HG03139 (cell line): Measurements from ENCODE around the gene MAP3K5.
"Not testable (repeated sequence)": the region's sequence is repeated elsewhere in the genome, so short reads cannot be mapped to it uniquely, and the experiment has no call there.

Experiments used
- ATAC-seq: cut with Tn5 transposase; IDR thresholded peaks from one replicate; pipeline ENCODE4 v1.9.1; 2021; ENCODE audit not compliant: unreplicated experiment

Gene MAP3K5

DNA sequence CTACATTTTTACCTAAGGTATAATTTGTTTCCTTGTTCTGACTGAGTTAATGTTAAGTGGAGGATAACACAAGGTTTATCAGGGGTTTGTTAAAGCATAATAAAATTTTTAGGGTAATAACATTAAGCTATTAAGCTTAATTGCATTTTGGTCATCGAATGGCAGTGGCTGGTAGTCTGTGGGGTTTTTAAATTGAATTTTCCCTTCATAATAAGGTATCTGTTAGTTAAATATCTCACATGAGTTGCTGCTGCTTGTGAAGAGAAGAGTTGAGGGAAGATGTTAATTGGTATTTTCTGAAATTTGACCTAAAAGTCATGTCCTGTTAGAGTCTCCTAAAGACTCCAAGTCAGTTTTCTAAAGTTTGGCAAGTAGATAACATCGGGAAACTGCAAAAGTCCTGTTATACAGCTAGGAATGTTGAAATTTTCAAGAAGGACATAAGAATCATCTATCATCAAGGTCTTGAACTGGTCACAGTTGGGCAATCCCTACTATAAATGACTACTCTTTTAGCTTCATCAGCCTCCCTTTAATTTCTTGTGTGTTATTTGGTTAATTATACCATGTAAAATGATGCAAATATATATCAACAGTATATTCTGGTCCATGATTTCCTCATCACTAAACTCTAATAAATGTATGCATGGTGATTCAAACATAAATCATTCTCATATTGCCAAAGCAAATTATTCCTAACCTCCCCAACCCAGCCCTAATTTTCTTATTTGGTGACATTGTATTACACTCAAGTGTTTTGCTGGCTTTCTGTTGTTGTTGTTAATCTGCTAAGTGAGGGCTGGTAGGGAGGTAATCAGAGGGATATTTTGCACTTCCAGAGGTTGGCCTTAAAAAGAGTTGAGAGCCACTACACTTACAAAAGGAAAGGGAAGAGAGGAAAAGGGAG, 64.0 kb downstream of the MAP3K5 start:
- no peak for ATAC-seq

DNA sequence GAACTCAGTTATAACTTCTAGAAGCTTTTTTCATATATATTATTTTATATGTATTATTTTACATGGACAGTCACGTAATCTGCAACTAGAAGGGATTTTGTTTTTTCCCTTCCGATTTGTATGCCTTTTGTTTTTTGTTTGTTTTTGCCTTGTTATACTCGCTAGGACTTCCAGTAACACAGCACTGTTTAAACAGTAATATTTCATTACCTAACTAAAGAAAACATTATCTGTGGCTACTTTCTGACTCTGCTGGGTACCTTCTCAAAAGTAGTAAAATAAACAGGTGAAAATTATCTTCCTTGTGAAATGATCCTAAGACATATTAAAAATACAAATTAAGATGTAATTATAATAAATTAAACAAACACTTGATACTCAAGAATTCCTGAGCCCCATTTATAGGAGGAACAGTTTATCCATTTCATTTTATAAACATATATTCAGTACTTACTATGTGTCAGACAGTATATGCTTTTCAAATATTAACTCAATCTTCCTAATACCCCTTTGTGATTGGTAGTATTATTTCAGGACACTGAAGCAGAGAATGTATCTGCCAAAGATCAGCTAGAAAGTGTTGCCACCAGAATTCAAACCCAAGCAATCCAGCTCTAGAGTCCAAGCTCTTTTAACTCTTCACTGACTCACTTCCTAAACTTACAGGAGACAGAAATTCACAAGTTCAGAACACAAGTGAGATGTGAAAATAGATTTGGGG, 65.3 kb downstream of the MAP3K5 start:
- no peak for ATAC-seq

DNA sequence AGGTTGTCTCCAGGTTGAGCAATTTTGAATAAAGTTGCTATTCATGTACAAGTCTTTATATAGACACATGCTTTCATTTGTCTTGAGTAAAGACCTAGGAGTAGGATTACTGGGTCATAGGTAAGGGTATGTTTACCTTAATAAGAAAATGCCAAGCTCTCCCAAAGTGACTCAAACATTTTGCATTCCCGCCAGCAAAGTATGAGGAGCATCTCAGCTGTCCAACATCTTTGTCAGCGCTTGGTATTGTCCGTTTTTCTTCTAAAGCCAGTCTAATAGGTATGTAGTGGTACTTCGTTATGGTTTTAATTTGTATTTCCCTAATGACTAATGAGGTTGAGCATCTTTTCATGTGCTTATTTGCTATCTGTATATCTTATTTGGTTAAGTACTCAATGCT, 67.2 kb downstream of the MAP3K5 start:
- ATAC-seq = no peak

DNA sequence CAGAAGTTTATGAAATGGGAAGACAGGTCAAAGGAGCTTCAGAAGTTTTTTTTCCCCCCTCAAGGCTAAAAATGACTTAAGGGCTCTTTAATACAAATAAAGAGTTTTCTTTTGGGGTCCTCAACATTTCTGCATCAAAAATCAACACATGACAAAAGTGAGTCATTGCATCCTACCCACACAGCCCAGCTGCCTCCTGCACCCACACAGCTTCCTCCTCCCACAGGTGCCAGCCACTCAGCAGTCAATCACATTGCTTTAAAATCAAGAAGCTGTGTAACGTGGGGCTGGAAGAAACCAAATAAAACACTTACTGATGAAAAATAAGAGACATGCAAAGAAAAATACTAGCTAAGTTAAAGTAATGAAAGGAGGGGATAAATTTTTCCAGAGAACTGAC, 68.5 kb downstream of the MAP3K5 start:
- peak; percentile 46 for ATAC-seq

DNA sequence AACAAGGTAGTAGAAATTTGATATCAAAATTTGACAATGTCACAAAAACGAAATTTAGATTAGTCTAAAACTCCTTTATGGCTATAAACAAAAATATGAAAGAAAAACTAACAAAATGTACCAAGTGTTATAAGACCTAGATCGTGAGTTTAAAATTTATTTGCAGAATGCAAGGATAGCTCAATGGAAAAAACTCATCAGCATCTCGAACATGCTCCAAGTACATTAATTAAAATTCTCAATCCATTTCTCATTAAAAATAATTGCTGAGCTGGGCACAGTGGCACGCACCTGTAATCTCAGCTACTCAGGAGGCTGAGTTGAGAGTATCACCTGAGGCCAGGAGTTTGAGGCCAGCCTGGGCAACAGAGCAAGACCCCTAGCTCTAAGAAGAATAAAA, 70.8 kb downstream of the MAP3K5 start:
- no peak for ATAC-seq

DNA sequence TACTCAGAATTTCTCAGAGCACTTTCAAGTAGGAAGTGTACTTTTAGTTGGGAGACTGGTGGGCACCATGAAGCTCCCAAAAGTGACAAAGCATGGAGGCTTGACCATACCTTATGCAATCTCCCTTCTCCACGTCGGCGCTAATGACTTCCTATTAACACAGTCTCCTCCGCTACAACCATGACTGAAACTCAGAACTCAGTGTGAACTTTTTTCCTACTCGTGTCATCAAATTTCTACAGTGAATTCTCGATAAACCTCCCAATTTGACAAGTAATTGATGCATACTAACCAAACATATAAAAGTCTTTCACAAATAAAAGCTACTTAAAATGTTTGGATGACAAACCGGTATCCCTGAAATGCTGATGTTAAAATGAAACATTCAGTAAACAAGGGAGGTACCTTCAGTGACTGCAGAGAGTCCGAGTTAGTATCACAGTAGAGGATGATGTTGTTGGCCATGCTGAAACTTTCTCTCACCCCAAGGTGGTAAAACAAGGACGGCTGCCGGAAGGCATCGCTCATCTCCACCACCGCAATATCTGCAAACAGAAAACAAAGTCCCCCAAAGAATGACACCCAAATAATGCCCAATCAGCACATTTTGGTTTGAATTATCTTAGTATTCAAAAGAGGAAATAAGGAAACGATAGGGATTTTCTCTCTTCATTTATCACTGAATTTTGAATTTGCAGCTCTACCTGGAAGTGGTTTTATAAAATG, 72.1 kb downstream of the MAP3K5 start:
- peak; percentile 34 for ATAC-seq

DNA sequence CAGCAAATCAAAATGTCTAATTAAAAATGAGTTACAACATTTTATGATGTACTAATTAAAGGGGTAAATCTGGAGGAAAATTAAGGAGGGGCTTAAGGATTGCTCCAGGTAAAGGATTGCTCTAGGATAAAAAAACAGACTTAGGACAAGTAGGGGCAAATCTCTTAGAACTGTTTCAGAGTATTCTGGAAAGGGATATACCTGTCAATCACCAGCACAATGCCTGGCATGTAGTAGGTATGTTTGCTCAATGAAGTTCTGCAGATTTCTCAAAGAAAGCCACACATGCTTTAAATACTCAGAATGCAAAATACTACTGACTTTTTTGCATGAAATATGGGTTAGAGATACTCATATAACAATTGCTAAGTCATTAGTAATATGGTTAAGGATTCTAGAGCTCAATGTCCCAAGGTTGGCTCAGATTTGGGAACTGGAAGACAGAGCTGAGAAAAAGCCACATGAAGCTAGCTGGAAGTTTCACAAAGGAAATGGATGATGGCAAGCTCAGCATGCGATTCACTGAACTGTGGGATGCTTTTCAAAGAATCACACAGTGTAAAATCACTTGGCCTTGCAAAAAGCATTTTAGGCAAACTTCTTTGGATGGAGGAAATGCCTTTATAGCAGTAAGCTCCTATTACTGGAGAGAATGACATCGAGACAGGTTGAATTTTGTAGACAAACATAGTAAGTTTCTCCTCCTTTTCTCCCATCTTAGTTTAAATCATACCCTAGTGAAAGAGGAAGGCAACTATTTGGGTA, 72.8 kb downstream of the MAP3K5 start:
- no peak for ATAC-seq

DNA sequence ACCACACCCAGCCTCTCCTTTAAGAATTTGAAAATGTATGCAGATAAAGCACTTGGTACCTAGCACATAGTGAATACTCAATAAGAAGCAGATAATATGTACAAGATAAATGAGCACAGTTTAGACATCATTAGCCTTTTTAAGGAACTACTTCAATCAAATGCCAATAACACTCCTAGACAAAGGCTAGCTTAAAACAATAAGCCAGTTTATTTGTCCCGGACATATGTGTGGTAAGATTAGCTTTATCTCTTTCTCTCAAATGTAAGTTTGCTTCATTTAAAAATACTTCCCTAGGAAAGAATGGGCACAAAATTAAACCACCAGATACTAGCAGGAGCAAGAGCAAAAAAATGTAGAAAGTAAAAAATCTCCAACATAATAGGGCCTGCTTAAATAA, 73.8 kb downstream of the MAP3K5 start:
- no peak for ATAC-seq

DNA sequence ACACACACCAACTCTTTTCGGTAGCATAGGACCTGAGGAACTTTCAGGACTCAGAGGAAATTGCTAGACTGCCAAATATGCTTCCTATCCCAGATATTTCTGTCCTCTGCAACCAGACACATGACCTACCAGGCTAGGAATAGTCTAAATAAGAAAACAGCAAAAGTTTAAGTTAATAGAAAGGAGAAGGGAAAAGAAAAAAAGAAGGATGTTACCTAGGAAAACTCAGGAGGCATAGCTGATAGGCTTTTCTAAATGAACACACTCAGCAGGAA, 74.6 kb downstream of the MAP3K5 start:
- peak; percentile 10 for ATAC-seq

DNA sequence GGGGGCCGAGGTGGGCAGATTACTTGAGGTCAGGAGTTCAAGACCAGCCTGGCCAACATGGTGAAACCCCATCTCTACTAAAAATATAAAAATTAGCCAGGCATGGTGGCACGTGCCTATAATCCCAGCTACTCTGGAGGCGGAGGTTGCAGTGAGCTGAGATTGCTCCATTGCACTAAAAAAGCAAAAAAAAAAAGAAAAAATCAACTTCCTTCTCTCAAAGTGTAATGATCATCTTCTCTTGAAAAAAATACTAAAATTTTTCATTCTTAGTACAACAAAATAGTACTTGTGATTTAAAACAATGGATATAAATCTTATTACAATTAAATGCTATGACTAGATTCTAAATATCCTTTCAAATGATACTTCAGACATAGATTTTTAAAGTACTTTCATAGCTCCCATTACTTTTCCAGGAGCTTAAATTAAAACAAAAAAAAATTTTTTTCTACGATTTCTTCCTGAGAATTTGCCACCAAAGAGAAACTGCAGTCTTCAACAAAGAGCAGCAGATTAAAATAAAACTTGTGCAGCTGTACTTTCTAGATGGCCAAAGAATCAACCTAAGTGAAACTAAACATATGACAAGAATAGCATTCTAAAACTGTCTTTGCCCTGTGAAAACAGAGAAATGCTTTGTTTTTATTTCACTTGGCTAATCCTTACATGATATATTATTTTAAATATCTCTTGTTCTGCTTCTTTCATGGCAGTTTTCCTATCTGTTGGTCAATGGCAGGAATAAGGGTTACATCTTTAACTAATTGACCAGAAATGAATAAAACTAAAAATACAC, 75.2 kb downstream of the MAP3K5 start:
- ATAC-seq = peak; percentile 38

DNA sequence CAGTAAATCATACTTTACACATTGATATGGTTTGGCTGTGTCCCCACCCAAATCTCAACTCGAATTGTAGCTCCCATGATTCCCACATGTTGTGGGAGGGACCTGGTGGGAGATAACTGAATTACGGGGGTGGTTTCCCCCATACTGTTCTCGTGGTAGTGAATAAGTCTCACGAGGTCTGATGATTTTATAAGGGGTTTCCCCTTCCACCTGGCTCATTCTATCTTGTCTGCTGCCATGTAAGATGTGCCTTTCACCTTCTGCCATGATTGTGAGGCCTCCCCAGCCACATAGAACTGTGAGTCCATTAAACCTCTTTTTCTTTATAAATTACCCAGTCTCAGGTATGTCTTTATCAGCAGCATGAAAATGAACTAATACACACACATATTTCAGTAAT, 79.6 kb downstream of the MAP3K5 start:
- ATAC-seq = not testable (repeated sequence)

DNA sequence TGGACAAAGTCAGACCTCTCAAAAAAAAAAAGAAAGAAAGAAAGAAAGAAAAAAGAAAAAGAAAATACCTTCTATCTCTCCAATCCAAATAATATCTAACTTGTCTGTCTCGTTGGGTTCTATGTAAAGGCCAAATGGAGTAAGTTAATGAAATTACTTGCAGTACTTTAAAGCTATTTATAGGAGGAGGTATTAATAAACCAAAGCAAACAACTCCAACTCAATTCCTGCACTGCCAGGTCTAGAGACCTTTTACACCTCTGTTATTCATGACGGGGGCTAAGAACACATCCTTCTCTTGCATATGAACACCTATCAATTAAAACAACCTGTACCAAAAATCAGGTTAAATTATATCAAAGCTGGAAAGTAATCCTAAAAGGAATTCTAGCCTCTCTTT, 80.6 kb downstream of the MAP3K5 start:
- no peak for ATAC-seq

DNA sequence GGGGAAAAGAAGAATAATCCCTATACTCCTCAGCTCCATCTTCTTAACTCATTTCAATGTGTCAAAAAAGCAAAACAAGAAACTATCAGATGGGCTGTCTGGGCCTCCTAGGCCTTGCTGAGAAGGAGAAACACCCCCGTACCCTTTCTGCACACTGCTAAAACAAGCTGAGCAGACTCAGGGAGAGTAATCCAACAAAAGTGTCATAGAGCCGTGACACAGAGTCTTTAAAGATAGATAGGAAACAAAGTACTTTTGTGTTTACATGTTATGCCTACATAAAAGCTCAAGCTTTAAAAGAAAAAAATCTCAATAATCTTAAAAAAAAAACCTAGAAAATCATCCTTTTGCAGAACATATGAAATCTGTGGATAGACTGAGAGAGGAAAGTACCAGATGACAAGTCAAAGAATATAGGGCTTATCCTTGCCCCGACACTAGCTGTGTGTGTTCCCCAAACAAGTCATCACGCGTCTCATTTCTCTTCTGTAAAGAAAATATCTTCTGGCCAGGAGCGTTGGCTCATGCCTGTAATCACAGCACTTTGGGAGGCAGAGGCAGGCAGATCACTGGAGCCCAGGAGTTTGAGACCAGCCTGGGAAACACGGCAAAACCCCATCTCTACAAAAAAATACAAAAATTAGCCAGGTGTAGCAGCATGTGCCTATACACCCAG, 81.3 kb downstream of the MAP3K5 start:
- ATAC-seq = no peak

DNA sequence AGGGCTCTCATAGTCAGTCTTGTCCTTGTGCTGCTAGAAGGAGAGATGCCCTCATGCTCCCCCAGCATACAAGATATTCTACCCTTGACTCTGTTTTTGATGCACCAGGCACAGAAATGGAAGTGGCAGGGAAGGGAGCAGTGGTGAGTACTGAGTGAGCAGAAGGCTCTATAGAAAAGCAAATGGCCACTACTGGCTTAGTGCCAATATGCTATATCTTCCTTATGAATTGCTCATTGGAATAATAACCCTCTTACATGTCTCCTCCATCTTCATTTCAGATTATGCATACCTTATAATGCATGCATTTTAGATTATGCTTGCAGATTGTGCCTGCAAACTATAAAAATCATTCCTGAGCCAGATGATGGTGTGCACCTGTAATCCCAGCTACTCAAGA, 82.8 kb downstream of the MAP3K5 start:
- no peak for ATAC-seq

DNA sequence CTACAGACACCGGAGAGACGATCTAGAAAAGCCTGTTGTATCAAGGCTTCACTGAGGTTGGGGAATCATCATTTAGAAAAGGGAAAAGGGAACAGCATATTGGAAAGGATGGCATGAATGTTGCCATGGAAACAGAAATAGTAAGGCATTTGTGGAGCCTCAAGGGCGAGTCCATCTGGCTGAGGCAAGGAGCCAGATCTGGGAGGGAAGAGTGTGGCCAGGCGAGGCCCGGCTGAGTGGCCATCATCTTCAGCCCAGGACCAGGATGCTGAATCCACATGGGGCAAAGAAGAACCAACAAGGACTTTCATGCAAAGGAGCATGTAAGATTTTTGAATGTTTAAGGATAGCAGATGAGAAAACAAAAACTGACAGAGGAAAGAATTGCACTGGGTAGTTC, 85.8 kb downstream of the MAP3K5 start:
- no peak for ATAC-seq

DNA sequence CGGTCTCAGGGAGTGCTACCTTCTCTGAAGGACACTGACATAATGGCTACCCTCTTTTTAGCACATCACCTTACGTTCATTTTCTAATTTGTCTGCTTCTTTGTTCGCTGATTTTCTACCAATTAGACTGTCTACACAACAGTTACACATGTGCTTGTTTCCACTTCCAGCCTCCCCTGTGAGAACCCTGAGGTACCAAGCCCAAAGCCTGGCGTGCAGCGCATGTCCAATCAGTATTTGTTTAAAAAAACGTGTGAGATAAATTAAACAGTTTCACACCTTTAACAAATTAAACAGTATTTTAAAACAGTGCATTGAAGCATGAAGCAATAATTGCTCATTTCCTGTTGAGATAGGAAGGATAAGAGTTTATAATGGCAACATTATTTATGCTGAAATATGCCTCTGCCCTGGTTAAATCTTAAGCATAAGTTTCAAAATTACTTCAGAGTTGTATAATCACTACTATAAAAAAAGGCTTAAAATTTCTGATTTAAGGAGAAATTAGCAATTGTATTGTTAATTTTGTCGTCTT, 88.9 kb downstream of the MAP3K5 start:
- ATAC-seq = no peak

DNA sequence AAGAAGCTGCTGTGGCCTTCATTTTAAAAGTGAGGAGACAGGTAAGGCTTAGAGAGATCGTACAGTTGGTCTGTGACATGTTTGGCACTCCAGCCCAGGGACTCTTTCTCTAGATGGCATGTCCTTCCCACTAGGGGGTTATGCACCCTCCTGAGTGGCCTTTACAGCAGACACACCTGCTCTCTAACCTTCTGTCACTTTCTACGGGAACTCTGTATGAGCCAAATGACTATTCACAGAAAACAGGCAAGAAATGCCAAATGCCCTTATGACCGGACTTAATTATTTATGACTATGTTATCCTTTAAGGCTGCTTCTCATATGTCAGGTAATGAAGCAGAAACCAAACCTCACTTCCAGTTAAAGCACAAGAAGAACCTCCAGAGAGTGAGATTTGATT, 91.2 kb downstream of the MAP3K5 start:
- ATAC-seq = no peak

DNA sequence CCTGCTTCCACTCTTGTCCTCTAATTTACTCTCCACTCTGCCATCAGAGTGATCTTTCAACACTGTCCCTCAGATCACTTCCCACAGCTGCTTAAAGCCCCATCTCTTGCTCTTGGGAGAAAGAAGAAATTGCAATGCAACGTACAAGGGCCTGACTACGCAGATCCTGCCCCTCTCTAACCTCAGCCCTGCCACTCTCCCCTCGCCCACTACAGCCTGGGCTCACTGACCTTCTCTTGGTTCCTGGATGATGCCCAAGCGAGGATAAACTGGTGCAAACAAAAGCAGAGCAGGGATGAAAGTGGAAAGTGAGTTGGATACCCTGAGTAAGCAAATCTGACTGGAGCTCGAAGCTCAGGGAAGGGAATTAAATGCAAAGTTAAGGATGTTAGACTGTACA, 92.9 kb downstream of the MAP3K5 start:
- ATAC-seq = no peak

DNA sequence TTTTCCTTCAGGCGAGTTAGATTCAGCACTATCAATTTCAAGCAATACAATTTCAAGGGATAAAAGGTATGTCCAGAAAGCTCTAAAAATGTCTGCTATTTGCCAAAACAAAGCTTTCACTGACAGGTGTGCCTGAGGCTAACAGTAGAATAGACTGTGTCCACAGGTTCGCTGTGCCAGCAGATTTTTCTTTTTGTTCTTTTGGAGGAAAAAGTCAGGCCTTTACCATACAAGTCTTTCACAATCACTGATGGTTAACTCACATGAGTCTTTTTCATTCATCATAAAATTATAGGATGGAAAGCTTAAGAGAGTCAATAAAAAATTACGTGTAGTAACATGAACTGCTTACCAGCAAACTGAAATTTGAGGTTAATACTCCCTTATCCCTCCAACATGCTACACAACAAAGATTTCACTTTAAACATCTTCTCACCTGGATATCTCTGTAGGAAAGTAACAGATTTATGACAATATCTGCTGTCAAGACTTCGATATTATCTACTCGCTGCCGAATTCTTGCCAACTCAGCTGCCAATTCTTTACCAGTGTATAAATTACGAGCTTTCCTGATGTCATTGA, 95.4 kb downstream of the MAP3K5 start:
- ATAC-seq = no peak
